HG02884 (cell line): Measurements from ENCODE around the gene TWIST1.

Experiments used
- ATAC-seq: cut with Tn5 transposase; IDR thresholded peaks from one replicate; pipeline ENCODE4 v1.9.1; 2021; ENCODE audit warnings: mild to moderate bottlenecking, moderate library complexity; ENCODE audit not compliant: unreplicated experiment

The TWIST1 gene

GRCh38 chr7:19113855-19114550 lies 3.4 kb downstream of the TWIST1 start:
- ATAC-seq: no peak

- ATAC-seq: no peak
Measured at GRCh38 chr7:19113002-19113350, 4.5 kb downstream of the TWIST1 start.

GRCh38 chr7:19112274-19113001 lies 5.0 kb downstream of the TWIST1 start:
- no peak for ATAC-seq

- no peak for ATAC-seq
Measured at GRCh38 chr7:19111474-19112273, 5.8 kb downstream of the TWIST1 start.

- ATAC-seq: no peak
Measured at GRCh38 chr7:19110776-19111175, 6.7 kb downstream of the TWIST1 start.

GRCh38 chr7:19110026-19110730 lies 7.3 kb downstream of the TWIST1 start:
- no peak for ATAC-seq

GRCh38 chr7:19109000-19109946 lies 8.2 kb downstream of the TWIST1 start:
- ATAC-seq: no peak

GRCh38 chr7:19107356-19108146 lies 9.9 kb downstream of the TWIST1 start:
- ATAC-seq: no peak

- no peak for ATAC-seq
Measured at GRCh38 chr7:19107081-19107355, 10.4 kb downstream of the TWIST1 start.

GRCh38 chr7:19106241-19107080 lies 11.0 kb downstream of the TWIST1 start:
- ATAC-seq: no peak

- ATAC-seq: no peak
Measured at GRCh38 chr7:19105546-19105945, 11.9 kb downstream of the TWIST1 start.

GRCh38 chr7:19104811-19105210 lies 12.6 kb downstream of the TWIST1 start:
- no peak for ATAC-seq

- ATAC-seq: no peak
Measured at GRCh38 chr7:19102884-19103283, 14.6 kb downstream of the TWIST1 start.

- ATAC-seq: no peak
Measured at GRCh38 chr7:19101909-19102308, 15.5 kb downstream of the TWIST1 start.

GRCh38 chr7:19101472-19101871 lies 16.0 kb downstream of the TWIST1 start:
- no peak for ATAC-seq

GRCh38 chr7:19099924-19100323 lies 17.5 kb downstream of the TWIST1 start:
- ATAC-seq: no peak

- ATAC-seq: no peak
Measured at GRCh38 chr7:19099194-19099593, 18.2 kb downstream of the TWIST1 start.

- ATAC-seq: no peak
Measured at GRCh38 chr7:19098510-19098909, 18.9 kb downstream of the TWIST1 start.
